K562 (cell line): ENCODE measurements around the gene ANK2. TPM values are rescaled to one million over a fixed set of nuclear protein-coding genes. Genes with fewer than 3 reads are reported as not detected.

Experiments
- ATAC-seq: fragments of 200-7000 bp; cut with Tn5 transposase; 3 replicates; pipeline ENCODE4 v1.9.1; 2020; ENCODE audit warnings: moderate library complexity
- BruUV-seq: library from RNA; stranded (reverse); fragments of 400-500 nt; replicated peaks from 2 replicates; lab custom pipeline; 2021; lab: Mats Ljungman, UMichigan
- CTCF ChIA-PET: fragments of 300-600 bp; formaldehyde crosslinking; extraction: SDS; loops from one replicate; lab custom pipeline; 2021; ENCODE audit warnings: low intra/inter-chr PET ratio; lab: Yijun Ruan, JAX
- POLR2A ChIA-PET: fragments of 300-600, 350-650 bp; sonication (Branson Sonifier 250); formaldehyde crosslinking; extraction: SDS; loops from one replicate; lab custom pipeline; 2021; ENCODE audit warnings: antibody characterized with exemption, inconsistent platforms; lab: Yijun Ruan, JAX
- DNase-seq, 4 experiments: peaks; one replicate each; pipeline versions ENCODE4 v3.0.0 to v3.0.0-alpha.2; 2011 to 2018; ENCODE audit warnings: low spot score in 3 of 4, mixed read lengths in 3 of 4; ENCODE audit errors: extremely low read depth in 1 of 4
- FAIRE-seq: peaks from 2 replicates; lab custom pipeline; 2011; peaks lifted over from hg19 to GRCh38; lab: Jason Lieb, UNC
- H2AFZ ChIP-seq: 2 replicates; pipeline ENCODE4 v1.6.0; 2011; ENCODE audit warnings: low read depth, low read length, control low read depth, inconsistent platforms
- H3K27ac ChIP-seq: fragments of 200-600 bp; 3 replicates; pipeline ENCODE4 v1.8.0; 2011; ENCODE audit warnings: low read depth, mild to moderate bottlenecking, control low read depth, inconsistent platforms, low read length, moderate library complexity, mixed read lengths; ENCODE audit errors: extremely low read depth
- H3K27me3 ChIP-seq, 2 experiments: fragments of 300-600 bp in 1 of 2; 2 replicates in 1 of 2; 3 replicates in 1 of 2; pipeline versions ENCODE4 v1.6.0 to v1.8.0; 2011; ENCODE audit warnings: inconsistent platforms in 2 of 2, low read length in 2 of 2, mild to moderate bottlenecking in 1 of 2, mixed read lengths in 1 of 2, moderate library complexity in 1 of 2; ENCODE audit not compliant: control insufficient read depth in 2 of 2, insufficient read depth in 2 of 2
- H3K36me3 ChIP-seq: fragments of 300-600 bp; 3 replicates; pipeline ENCODE4 v1.8.0; 2011; ENCODE audit warnings: mild to moderate bottlenecking, low read length, inconsistent platforms; ENCODE audit not compliant: control insufficient read depth, insufficient read depth
- H3K4me1 ChIP-seq, 2 experiments: fragments of 200-600 bp in 1 of 2; replicated peaks in 1 of 2; 2 replicates in 1 of 2; 3 replicates in 1 of 2; pipeline versions ENCODE4 v1.5.1 to v1.8.0; 2011; ENCODE audit warnings: inconsistent platforms in 2 of 2, low read length in 2 of 2, mild to moderate bottlenecking in 1 of 2, mixed read lengths in 1 of 2, moderate library complexity in 1 of 2; ENCODE audit not compliant: control insufficient read depth in 2 of 2, insufficient read depth in 2 of 2
- H3K4me2 ChIP-seq: 2 replicates; pipeline ENCODE4 v1.6.1; 2011; ENCODE audit warnings: low read length, control low read depth, inconsistent platforms, mixed read lengths; ENCODE audit not compliant: insufficient read depth
- H3K4me3 ChIP-seq: fragments of 200-600 bp; sonication (generic), shearing (Covaris generic); 2 replicates; pipeline ENCODE4 v1.5.1; 2016; ENCODE audit warnings: control low read depth, inconsistent platforms
- H3K79me2 ChIP-seq: fragments of 200-600 bp; 3 replicates; pipeline ENCODE4 v1.8.0; 2011; ENCODE audit warnings: low read length, inconsistent platforms; ENCODE audit not compliant: control insufficient read depth, insufficient read depth
- H3K9ac ChIP-seq, 2 experiments: 2 replicates each; pipeline versions ENCODE4 v1.6.0 to v1.6.1; 2011; ENCODE audit warnings: low read depth in 2 of 2, low read length in 2 of 2, control low read depth in 1 of 2, inconsistent platforms in 1 of 2, mild to moderate bottlenecking in 1 of 2, mixed read lengths in 1 of 2; ENCODE audit not compliant: insufficient read depth in 1 of 2
- H3K9me1 ChIP-seq: one replicate; pipeline ENCODE4 v1.6.0; 2011; ENCODE audit warnings: inconsistent platforms, mild to moderate bottlenecking, low read length, moderate library complexity; ENCODE audit not compliant: control insufficient read depth, insufficient read depth
- H3K9me3 ChIP-seq: replicated peaks from 2 replicates; pipeline ENCODE4 v1.5.1; 2011; ENCODE audit warnings: low read depth, low read length, inconsistent platforms; ENCODE audit not compliant: control insufficient read depth, insufficient read depth
- H4K20me1 ChIP-seq: replicated peaks from 2 replicates; pipeline ENCODE4 v1.6.1; 2011; ENCODE audit warnings: low read length, inconsistent platforms, mixed read lengths; ENCODE audit not compliant: control insufficient read depth, insufficient read depth
- CEBPG ChIP-seq, 3 experiments: fragments of 200-800 bp in 1 of 3; sonication (Bioruptor generic) in 1 of 3; sonication (generic) in 1 of 3; formaldehyde crosslinking in 1 of 3; IDR thresholded peaks in 2 of 3; conservative IDR thresholded peaks in 1 of 3; 2 replicates each; pipeline versions ENCODE4 v1.6.1 to v1.8.0; 2016 to 2022; ENCODE audit warnings: missing compliant biosample characterization in 2 of 3, missing genetic modification characterization in 2 of 3, mild to moderate bottlenecking in 1 of 3, missing genetic modification reagents in 1 of 3
- CHCHD3 ChIP-seq: fragments of 250-450 bp; sonication (Bioruptor Pico); IDR thresholded peaks from 2 replicates; pipeline ENCODE4 v2.1.2; 2022; ENCODE audit warnings: mild to moderate bottlenecking
- EP400 ChIP-seq: fragments of 450-650 bp; IDR thresholded peaks from 2 replicates; pipeline ENCODE4 v1.6.1; 2017; ENCODE audit warnings: antibody characterized with exemption, mild to moderate bottlenecking, moderate library complexity
- HNRNPL ChIP-seq: fragments of 200-400 bp; formaldehyde crosslinking; IDR thresholded peaks from 2 replicates; pipeline ENCODE4 v1.6.1; 2017; ENCODE audit warnings: low read depth, mild to moderate bottlenecking, low read length
- ILK ChIP-seq: fragments of 450-650 bp; IDR thresholded peaks from 2 replicates; pipeline ENCODE4 v1.6.1; 2016; ENCODE audit warnings: missing genetic modification characterization, low read depth, mild to moderate bottlenecking, missing compliant biosample characterization, moderate library complexity, borderline replicate concordance
- MAFG ChIP-seq: fragments of 450-650 bp; conservative IDR thresholded peaks from 2 replicates; pipeline ENCODE4 v1.6.1; 2016; ENCODE audit warnings: missing genetic modification characterization, missing compliant biosample characterization
- TEAD1 ChIP-seq, 2 experiments: fragments of 450-650 bp in 1 of 2; sonication (generic) in 1 of 2; formaldehyde crosslinking; IDR thresholded peaks; 2 replicates each; pipeline versions ENCODE4 v1.4.0 to v1.8.0; 2020 to 2022; ENCODE audit warnings: mild to moderate bottlenecking in 2 of 2, missing genetic modification reagents in 1 of 2
- U2AF2 ChIP-seq: fragments of 200-400 bp; formaldehyde crosslinking; optimal IDR thresholded peaks from 2 replicates; pipeline ENCODE3; 2017; ENCODE audit warnings: low read depth, mild to moderate bottlenecking, low read length
- ZNF263 ChIP-seq: sonication (generic); formaldehyde crosslinking; IDR thresholded peaks from 2 replicates; pipeline ENCODE4 v1.8.0; 2022; ENCODE audit warnings: mild to moderate bottlenecking, missing genetic modification reagents, borderline replicate concordance
- ZNF75A ChIP-seq: fragments of 450-650 bp; formaldehyde crosslinking; IDR thresholded peaks from 2 replicates; pipeline ENCODE4 v1.4.0; 2020; ENCODE audit warnings: mild to moderate bottlenecking
- WGBS: fragments of 100-300 bp; shearing (Covaris generic); methylation state at CpG from one replicate; pipeline ENCODE4 v1.1.6; 2016; ENCODE audit warnings: low coverage, mixed read lengths; ENCODE audit not compliant: insufficient coverage; ENCODE audit errors: missing lambda C conversion rate; 5-methylcytosine and 5-hydroxymethylcytosine counted together
- in situ Hi-C: fragments of 300-500 bp; cut with MboI; formaldehyde crosslinking; loops from 4 replicates; pipeline ENCODE4 v1.15.0; 2018; ENCODE audit warnings: inconsistent platforms, mixed read lengths
- intact Hi-C: fragments of 100-400 bp; cut with micrococcal nuclease; formaldehyde crosslinking; loops from 2 replicates; pipeline ENCODE4 v1.14.2; 2022
- polyA plus RNA-seq, 8 experiments: library from polyadenylated mRNA; depleted of rRNA in 4 of 8; stranded (reverse) in 5 of 8; unstranded in 3 of 8; fragments of >200 nt; fragmentation: Nextera tagmentation in 2 of 8; fragmentation: Illumina TruSeq in 1 of 8; extraction: Ambion mirVana in 2 of 8; extraction: Trizol in 1 of 8; gene quantifications; 2 replicates each; pipeline versions ENCODE4 v1.2.1 to v1.2.3, GENCODE V29; 2011 to 2014; ENCODE audit warnings: inconsistent platforms in 1 of 8, missing spikeins in 1 of 8
- total RNA-seq, 7 experiments: library from RNA; depleted of rRNA in 6 of 7; stranded (reverse); fragments of >200 nt in 6 of 7; fragmentation: Illumina TruSeq in 2 of 7; extraction: Trizol in 2 of 7; gene quantifications; 2 replicates each; pipeline versions ENCODE4 v1.2.1 to v1.2.3, GENCODE V29; 2011 to 2021; ENCODE audit warnings: low replicate concordance in 1 of 7
- TF ChIP-seq, protein P1 (sequence below), 2 experiments: fragments of 450-650 bp; conservative IDR thresholded peaks; 2 replicates each; pipeline ENCODE4 v1.6.1; 2017; ENCODE audit warnings: mild to moderate bottlenecking in 2 of 2, moderate library complexity in 2 of 2

ANK2 gene
- total and polyA plus RNA-seq, 9 of the 15 experiments (the other 6 are each of a cell fraction or from before 2014, with no cell fraction given), result 0.07 to 0.24 TPM; not detected in 7

- in situ Hi-C loops, result no loop called here
- H3K36me3 ChIP-seq, result no peaks in the 10 kb centered on the region
- DNase-seq, result no peak
- H3K4me2 ChIP-seq, result no peak overlapping the region
- no peak for ATAC-seq
- H3K9me1 ChIP-seq, result no peaks in the 10 kb centered on the region
- FAIRE-seq, result no peak
- WGBS, result 0% methylated on average over 2 of the region's 2 CpGs
- ChIA-PET POLR2A (no interaction called here), CTCF (no interaction called here)
- no peaks in the 10 kb centered on the region for H4K20me1 ChIP-seq
- no peak overlapping the region for H2AFZ ChIP-seq
- H3K4me1 ChIP-seq, result no peaks in the 10 kb centered on the region
- H3K9me3 ChIP-seq, result no peaks in the 10 kb centered on the region
- H3K79me2 ChIP-seq, result no peaks in the 10 kb centered on the region
- H3K4me3 ChIP-seq, result no peak overlapping the region
- H3K27me3 ChIP-seq, result no peaks in the 10 kb centered on the region
- no peak overlapping the region for H3K27ac ChIP-seq
- TF ChIP-seq TEAD1 (CRISPR knock-in tag; IDR thresholded peaks at IDR 0.05) (no peak), MAFG (tag) (no peak), U2AF2 (no peak), ILK (tag) (no peak), HNRNPL (no peak), ZNF263 (CRISPR knock-in tag) (no peak), CEBPG (CRISPR knock-in tag; IDR thresholded peaks at IDR 0.05) (no peak), CEBPG (tag; conservative IDR thresholded peaks at IDR 0.05 in 1 of 2, IDR thresholded peaks at IDR 0.05 in 1 of 2) (no peak), CHCHD3 (no peak), ZNF75A (CRISPR knock-in tag) (no peak), EP400 (no peak)
- TF ChIP-seq, protein P1, sequence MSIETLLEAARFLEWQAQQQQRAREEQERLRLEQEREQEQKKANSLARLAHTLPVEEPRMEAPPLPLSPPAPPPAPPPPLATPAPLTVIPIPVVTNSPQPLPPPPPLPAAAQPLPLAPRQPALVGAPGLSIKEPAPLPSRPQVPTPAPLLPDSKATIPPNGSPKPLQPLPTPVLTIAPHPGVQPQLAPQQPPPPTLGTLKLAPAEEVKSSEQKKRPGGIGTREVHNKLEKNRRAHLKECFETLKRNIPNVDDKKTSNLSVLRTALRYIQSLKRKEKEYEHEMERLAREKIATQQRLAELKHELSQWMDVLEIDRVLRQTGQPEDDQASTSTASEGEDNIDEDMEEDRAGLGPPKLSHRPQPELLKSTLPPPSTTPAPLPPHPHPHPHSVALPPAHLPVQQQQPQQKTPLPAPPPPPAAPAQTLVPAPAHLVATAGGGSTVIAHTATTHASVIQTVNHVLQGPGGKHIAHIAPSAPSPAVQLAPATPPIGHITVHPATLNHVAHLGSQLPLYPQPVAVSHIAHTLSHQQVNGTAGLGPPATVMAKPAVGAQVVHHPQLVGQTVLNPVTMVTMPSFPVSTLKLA (conservative IDR thresholded peaks at IDR 0.05), result no peak
- H3K9ac ChIP-seq, result no peak overlapping the region
- BruUV-seq, result no TSS peak
- intact Hi-C loops, result no loop called here
Measured at GRCh38 chr4:113086172-113086695, 36.8 kb downstream of the ANK2 start.
